HG03139 (cell line): ENCODE measurements around the gene KMT2A.
"Not testable (repeated sequence)": the region's sequence is repeated elsewhere in the genome, so short reads cannot be mapped to it uniquely, and the experiment has no call there.

Experiments used
- ATAC-seq: cut with Tn5 transposase; IDR thresholded peaks from one replicate; pipeline ENCODE4 v1.9.1; 2021; ENCODE audit not compliant: unreplicated experiment

The KMT2A gene

GRCh38 chr11:118481238-118481637 lies 44.9 kb downstream of the KMT2A start:
- ATAC-seq = not testable (repeated sequence)

- no peak for ATAC-seq
Observed at GRCh38 chr11:118484405-118484804, 48.1 kb downstream of the KMT2A start.

GRCh38 chr11:118485273-118485672 lies 49.0 kb downstream of the KMT2A start:
- no peak for ATAC-seq

GRCh38 chr11:118488480-118489109 lies 52.3 kb downstream of the KMT2A start:
- ATAC-seq = no peak

GRCh38 chr11:118491041-118491440 lies 54.7 kb downstream of the KMT2A start:
- ATAC-seq = no peak

GRCh38 chr11:118497831-118498230 lies 61.5 kb downstream of the KMT2A start:
- no peak for ATAC-seq

GRCh38 chr11:118503216-118503615 lies 66.9 kb downstream of the KMT2A start:
- ATAC-seq = no peak

- no peak for ATAC-seq
Observed at GRCh38 chr11:118511601-118512000, 75.3 kb downstream of the KMT2A start.

GRCh38 chr11:118514103-118514502 lies 77.8 kb downstream of the KMT2A start:
- no peak for ATAC-seq

GRCh38 chr11:118519549-118519948 lies 83.3 kb downstream of the KMT2A start:
- no peak for ATAC-seq

GRCh38 chr11:118521892-118522311 lies 85.6 kb downstream of the KMT2A start:
- ATAC-seq = no peak

GRCh38 chr11:118522571-118523072 lies 86.3 kb downstream of the KMT2A start:
- ATAC-seq = no peak

GRCh38 chr11:118524356-118524755 lies 88.1 kb downstream of the KMT2A start:
- ATAC-seq = no peak

GRCh38 chr11:118524757-118525470 lies 88.6 kb downstream of the KMT2A start:
- ATAC-seq = no peak

- ATAC-seq = no peak
Observed at GRCh38 chr11:118526688-118527087, 90.4 kb downstream of the KMT2A start.

GRCh38 chr11:118527109-118527508 lies 90.8 kb downstream of the KMT2A start, which contains the start of gene TTC36:
Gene TTC36 (plus strand): TSS chr11:118527474. CDS start chr11:118527495, 21 bp downstream.
- ATAC-seq = no peak

- ATAC-seq = no peak
Observed at GRCh38 chr11:118528511-118528910, 92.2 kb downstream of the KMT2A start.

- ATAC-seq = no peak
Observed at GRCh38 chr11:118529584-118530175, 93.4 kb downstream of the KMT2A start.

- no peak for ATAC-seq
Observed at GRCh38 chr11:118530180-118530682, 93.9 kb downstream of the KMT2A start.

GRCh38 chr11:118530683-118531596 lies 94.6 kb downstream of the KMT2A start, which contains the start of gene TMEM25:
Gene TMEM25 (plus strand): TSS chr11:118531192. CDS start chr11:118531802, 610 bp downstream.
- ATAC-seq = peak; percentile 68
